Fibroblast of lung (primary cell): ENCODE data around the gene GTPBP2. TPM values are rescaled to one million over a fixed set of nuclear protein-coding genes. Genes with fewer than 3 reads are reported as not detected.

Experiments used
- DNase-seq, 2 donors: peaks; one replicate each; pipeline versions ENCODE4 v3.0.0 to v3.0.0-alpha.2; 2010; ENCODE audit warnings: low read depth in 2 of 2
- H2AFZ ChIP-seq: 2 replicates; pipeline ENCODE4 v1.5.1; 2012; ENCODE audit warnings: low read length, control low read depth, inconsistent platforms
- H3K27ac ChIP-seq: 2 replicates; pipeline ENCODE4 v1.5.1; 2011; ENCODE audit warnings: low read length, control low read depth; ENCODE audit not compliant: insufficient read depth
- H3K27me3 ChIP-seq: 2 replicates; pipeline ENCODE4 v1.5.1; 2011; ENCODE audit warnings: mild to moderate bottlenecking, low read length; ENCODE audit not compliant: control insufficient read depth, insufficient read depth
- H3K36me3 ChIP-seq: 2 replicates; pipeline ENCODE4 v1.5.1; 2011; ENCODE audit warnings: low read length; ENCODE audit not compliant: control insufficient read depth, insufficient read depth
- H3K4me1 ChIP-seq: 2 replicates; pipeline ENCODE4 v1.5.1; 2011; ENCODE audit warnings: low read length; ENCODE audit not compliant: control insufficient read depth, insufficient read depth; ENCODE audit errors: extremely low read depth
- H3K4me2 ChIP-seq: 2 replicates; pipeline ENCODE4 v1.5.1; 2011; ENCODE audit warnings: low read length, control low read depth; ENCODE audit not compliant: insufficient read depth; ENCODE audit errors: extremely low read depth
- H3K4me3 ChIP-seq, 4 experiments: fragments of 200-600 bp in 1 of 4; sonication (generic) in 1 of 4; replicated peaks in 1 of 4; 2 replicates each; pipeline ENCODE4 v1.5.1; 2011 to 2016; ENCODE audit warnings: low read length in 4 of 4, low read depth in 3 of 4, mild to moderate bottlenecking in 3 of 4, control low read depth in 2 of 4, inconsistent platforms in 1 of 4, mixed read lengths in 1 of 4; ENCODE audit not compliant: insufficient read depth in 1 of 4; ENCODE audit errors: control extremely low read depth in 1 of 4
- H3K79me2 ChIP-seq: 2 replicates; pipeline ENCODE4 v1.5.1; 2012; ENCODE audit warnings: mild to moderate bottlenecking, low read length, inconsistent platforms; ENCODE audit not compliant: control insufficient read depth, insufficient read depth
- H3K9ac ChIP-seq: 2 replicates; pipeline ENCODE4 v1.5.1; 2011; ENCODE audit warnings: mild to moderate bottlenecking, low read length, control low read depth; ENCODE audit not compliant: insufficient read depth
- H3K9me3 ChIP-seq: 2 replicates; pipeline ENCODE4 v1.5.1; 2012; ENCODE audit warnings: low read depth, low read length; ENCODE audit not compliant: control insufficient read depth, insufficient read depth
- H4K20me1 ChIP-seq: 2 replicates; pipeline ENCODE4 v1.5.1; 2011; ENCODE audit warnings: low read length; ENCODE audit not compliant: control insufficient read depth, insufficient read depth; ENCODE audit errors: extremely low read depth
- EZH2 ChIP-seq: IDR thresholded peaks from 2 replicates; pipeline ENCODE4 v1.5.1; 2012; ENCODE audit warnings: low read length, control low read depth, mild to moderate bottlenecking; ENCODE audit errors: missing control alignments
- polyA plus RNA-seq, 2 donors: library from polyadenylated mRNA; depleted of rRNA in 1 of 2; stranded (reverse) in 1 of 2; unstranded in 1 of 2; fragments of >200 nt; gene quantifications; 2 replicates each; pipeline ENCODE4 v1.2.1, GENCODE V29; 2011 to 2012; ENCODE audit warnings: missing spikeins in 1 of 2
- total RNA-seq: library from RNA; depleted of rRNA; stranded (reverse); fragments of >200 nt; gene quantifications from 2 replicates; pipeline ENCODE4 v1.2.1, GENCODE V29; 2014
- TF ChIP-seq, protein P1 (sequence below), 2 donors: IDR thresholded peaks in 1 of 2; conservative IDR thresholded peaks in 1 of 2; 1 replicate in 1 of 2; 2 replicates in 1 of 2; pipeline ENCODE4 v1.5.1; 2011 to 2012; ENCODE audit warnings: low read length in 2 of 2, control low read depth in 1 of 2, inconsistent platforms in 1 of 2, low read depth in 1 of 2, mild to moderate bottlenecking in 1 of 2

Gene GTPBP2
- total and polyA plus RNA-seq, 2 donors (not counting 1 experiment from before 2014, with no cell fraction given): 45.2 to 174 TPM

DNA sequence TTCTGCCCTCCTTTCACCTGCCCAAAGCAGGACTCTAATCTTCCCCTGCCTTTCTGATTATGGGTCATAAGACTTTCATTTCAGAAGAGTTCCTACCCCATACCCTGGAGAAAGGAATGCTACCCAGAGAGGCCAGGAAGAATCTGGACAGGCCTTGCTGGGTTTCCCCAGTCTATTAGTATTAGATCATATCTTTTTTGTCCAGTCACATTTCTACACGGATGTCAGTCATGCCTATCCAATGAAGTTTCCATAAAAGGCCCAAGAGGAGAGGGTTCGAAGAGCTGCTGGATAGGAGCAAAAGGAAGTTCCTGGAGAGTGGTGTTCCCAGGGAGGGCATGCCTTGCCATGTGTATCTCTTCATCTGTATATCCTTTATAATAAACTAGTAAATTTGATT, 49.9 kb downstream of the GTPBP2 start:
- Histone ChIP-seq H3K27me3 (no peaks in the 10 kb centered on the region), H3K9me3 (no peaks in the 10 kb centered on the region), H3K9ac (no peak overlapping the region), H3K27ac (no peak overlapping the region), H3K36me3 (peaks cover 2% of the 10 kb centered on the region), H2AFZ (no peak overlapping the region), H3K4me2 (no peak overlapping the region), H4K20me1 (no peaks in the 10 kb centered on the region), H3K4me3 (peak overlapping the region in 1 of 4 experiments; percentile 6), H3K79me2 (peaks cover 59% of the 10 kb centered on the region), H3K4me1 (peaks cover 2% of the 10 kb centered on the region)
- DNase-seq: peak in 1 of 2 donors; percentile 44
- TF ChIP-seq, protein P1, sequence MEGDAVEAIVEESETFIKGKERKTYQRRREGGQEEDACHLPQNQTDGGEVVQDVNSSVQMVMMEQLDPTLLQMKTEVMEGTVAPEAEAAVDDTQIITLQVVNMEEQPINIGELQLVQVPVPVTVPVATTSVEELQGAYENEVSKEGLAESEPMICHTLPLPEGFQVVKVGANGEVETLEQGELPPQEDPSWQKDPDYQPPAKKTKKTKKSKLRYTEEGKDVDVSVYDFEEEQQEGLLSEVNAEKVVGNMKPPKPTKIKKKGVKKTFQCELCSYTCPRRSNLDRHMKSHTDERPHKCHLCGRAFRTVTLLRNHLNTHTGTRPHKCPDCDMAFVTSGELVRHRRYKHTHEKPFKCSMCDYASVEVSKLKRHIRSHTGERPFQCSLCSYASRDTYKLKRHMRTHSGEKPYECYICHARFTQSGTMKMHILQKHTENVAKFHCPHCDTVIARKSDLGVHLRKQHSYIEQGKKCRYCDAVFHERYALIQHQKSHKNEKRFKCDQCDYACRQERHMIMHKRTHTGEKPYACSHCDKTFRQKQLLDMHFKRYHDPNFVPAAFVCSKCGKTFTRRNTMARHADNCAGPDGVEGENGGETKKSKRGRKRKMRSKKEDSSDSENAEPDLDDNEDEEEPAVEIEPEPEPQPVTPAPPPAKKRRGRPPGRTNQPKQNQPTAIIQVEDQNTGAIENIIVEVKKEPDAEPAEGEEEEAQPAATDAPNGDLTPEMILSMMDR (conservative IDR thresholded peaks at IDR 0.05 in 1 of 2, IDR thresholded peaks at IDR 0.05 in 1 of 2; ENCODE audit: low read depth in 1 of 2, low read length in 2 of 2): no peak
- TF ChIP-seq EZH2: no peak

DNA sequence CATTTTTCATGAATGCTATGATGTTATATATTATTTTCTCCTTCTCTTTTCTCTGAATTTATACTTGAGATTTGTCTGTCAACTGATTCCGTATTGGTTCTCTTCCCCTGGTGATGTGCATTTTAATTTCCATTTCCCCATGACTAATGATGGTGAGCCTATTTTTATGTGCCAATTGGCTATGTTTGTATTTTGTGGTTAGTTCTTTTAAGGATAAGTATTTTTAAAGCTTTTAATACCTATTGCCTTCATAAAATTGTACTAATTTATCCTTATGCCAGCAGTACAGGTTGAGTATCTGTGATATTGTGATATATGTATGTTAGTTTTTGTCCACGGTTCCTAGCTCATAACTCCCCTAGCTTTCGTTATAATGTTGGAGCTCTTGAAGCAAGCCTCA, 50.3 kb downstream of the GTPBP2 start:
- TF ChIP-seq, protein P1 (conservative IDR thresholded peaks at IDR 0.05 in 1 of 2, IDR thresholded peaks at IDR 0.05 in 1 of 2; ENCODE audit: low read depth in 1 of 2, low read length in 2 of 2): no peak
- no peak for TF ChIP-seq EZH2
- Histone ChIP-seq H3K4me1 (peaks cover 2% of the 10 kb centered on the region), H3K9ac (no peak overlapping the region), H3K9me3 (no peaks in the 10 kb centered on the region), H3K4me3 (peak overlapping the region in 1 of 4 experiments; percentile 12), H4K20me1 (no peaks in the 10 kb centered on the region), H2AFZ (no peak overlapping the region), H3K27ac (no peak overlapping the region), H3K79me2 (peaks cover 62% of the 10 kb centered on the region), H3K4me2 (no peak overlapping the region), H3K27me3 (no peaks in the 10 kb centered on the region), H3K36me3 (peaks cover 2% of the 10 kb centered on the region)
- peak in 1 of 2 donors; percentile 19 for DNase-seq

DNA sequence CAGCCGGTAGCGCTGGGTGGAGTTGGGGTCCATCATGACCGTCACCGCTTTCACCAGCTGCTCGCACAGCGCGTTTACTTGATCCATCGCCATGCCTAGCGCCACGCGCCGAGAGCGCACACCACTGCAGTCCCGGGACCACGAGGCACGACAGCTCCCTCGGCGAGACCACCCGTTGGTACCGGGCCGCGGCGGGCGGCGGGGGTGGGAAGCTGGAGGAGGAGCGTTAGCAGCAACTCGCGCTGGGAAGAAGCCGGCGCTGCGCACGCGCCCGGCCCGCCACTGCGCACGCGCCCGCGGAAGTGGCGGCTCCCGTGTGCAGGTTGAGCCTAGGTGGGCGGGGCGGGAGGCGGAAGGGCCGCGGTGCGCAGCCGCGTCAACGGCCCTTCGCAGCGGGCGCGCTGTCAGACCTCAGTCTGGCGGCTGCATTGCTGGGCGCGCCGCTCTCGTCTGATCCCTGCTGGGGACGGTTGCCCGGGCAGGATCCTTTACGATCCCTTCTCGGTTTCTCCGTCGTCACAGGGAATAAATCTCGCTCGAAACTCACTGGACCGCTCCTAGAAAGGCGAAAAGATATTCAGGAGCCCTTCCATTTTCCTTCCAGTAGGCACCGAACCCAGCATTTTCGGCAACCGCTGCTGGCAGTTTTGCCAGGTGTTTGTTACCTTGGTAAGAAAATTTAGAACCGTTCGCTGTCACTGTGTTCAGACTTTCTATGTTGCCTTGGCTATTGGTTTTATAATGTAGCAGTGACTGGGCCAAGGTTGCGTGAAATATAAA, 53.1 kb downstream of the GTPBP2 start, which contains the start of the genes POLH and XPO5:
Gene POLH (plus strand): TSS at position 414 of the 780 bp plus-strand sequence. CDS start 6,135 bp downstream, outside the sequence.
Gene XPO5 (minus strand): TSS at position 267 of the 780 bp plus-strand sequence. CDS start 174 bp downstream, at position 93.
- Histone ChIP-seq H3K4me2 (peak within 1 kb of the TSS; percentile 69), H3K9ac (peak within 1 kb of the TSS; percentile 74), H3K4me1 (peaks cover 2% of the 10 kb centered on the region), H2AFZ (peak within 1 kb of the TSS; percentile 99), H3K4me3 (peak within 1 kb of the TSS; percentile 84 to 100 (median 97)), H3K27me3 (no peaks in the 10 kb centered on the region), H3K36me3 (no peaks in the 10 kb centered on the region), H4K20me1 (no peaks in the 10 kb centered on the region), H3K79me2 (peaks cover 61% of the 10 kb centered on the region), H3K27ac (peak within 1 kb of the TSS; percentile 74), H3K9me3 (no peaks in the 10 kb centered on the region)
- TF ChIP-seq, protein P1 (conservative IDR thresholded peaks at IDR 0.05 in 1 of 2, IDR thresholded peaks at IDR 0.05 in 1 of 2; ENCODE audit: low read depth in 1 of 2, low read length in 2 of 2): peak in 1 of 2 donors; percentile 23
- TF ChIP-seq EZH2: no peak
- DNase-seq: peak; percentile 89
